ENCODE results near the gene FSD1.

The FSD1 gene

DNA sequence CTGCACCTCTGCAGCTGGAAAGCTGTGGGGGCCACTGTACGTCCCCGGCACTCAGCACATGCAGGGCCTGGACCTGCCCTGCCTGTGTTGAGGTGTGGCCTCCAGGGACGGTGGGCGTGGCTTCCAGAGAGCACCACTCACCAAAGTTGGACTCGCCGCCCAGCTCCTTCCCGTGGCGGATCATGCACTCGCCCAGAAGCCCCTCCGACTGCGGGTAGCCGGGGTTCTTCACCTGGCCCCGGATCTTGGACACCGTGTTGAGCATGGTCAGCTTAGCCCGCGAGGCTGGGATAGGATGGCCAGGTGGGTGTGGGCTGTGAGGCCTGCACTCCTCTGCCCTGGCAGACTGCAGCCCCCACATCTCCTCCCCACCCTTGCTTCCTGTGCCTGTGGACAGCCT lies 60.9 kb downstream of the FSD1 start:
- no peak for DNase-seq (ENCODE audit: low read depth)

DNA sequence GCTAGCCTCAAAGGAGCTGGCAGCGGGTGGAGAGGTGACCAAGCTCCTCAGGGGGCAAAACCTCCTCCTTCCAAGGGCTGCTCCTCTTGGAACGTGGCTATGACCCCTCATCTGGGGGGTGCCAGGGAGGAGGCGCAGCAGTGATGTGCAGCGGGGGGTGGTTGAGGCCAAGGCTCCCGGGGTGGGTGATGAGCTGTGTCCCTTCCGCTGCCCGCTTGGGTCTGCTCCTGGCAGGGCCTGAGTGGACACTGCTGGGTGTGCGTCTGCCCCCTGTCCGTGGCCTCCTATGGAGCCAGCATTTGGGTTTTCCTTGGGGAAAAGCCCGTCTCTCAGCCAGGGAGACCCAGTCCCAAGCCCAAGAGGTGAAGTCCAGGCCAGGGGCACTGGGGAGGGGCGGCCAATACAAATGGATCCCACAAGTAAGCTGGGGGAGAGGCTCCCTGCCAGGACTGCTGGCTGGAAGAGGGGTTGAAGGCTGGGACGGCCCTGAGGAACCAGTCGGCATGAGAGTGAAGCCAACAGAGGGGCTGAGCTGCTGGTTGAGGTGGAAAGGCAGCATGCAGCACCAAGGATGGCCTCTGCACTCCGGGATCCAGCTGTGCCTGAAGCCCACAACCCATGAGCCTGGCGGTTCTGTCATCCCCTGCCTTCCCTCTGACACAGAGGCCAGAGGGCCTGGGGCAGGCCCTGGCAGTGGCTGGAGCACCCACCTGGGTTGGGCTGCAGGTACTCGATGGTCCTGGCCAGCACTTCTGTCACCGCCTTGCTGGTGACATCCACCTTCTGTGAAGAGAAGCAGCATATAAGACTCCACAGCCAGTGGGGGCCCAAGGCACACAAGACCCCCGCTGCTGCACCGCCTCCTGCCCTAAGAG lies 61.6 kb downstream of the FSD1 start:
- DNase-seq (ENCODE audit: low read depth): no peak

DNA sequence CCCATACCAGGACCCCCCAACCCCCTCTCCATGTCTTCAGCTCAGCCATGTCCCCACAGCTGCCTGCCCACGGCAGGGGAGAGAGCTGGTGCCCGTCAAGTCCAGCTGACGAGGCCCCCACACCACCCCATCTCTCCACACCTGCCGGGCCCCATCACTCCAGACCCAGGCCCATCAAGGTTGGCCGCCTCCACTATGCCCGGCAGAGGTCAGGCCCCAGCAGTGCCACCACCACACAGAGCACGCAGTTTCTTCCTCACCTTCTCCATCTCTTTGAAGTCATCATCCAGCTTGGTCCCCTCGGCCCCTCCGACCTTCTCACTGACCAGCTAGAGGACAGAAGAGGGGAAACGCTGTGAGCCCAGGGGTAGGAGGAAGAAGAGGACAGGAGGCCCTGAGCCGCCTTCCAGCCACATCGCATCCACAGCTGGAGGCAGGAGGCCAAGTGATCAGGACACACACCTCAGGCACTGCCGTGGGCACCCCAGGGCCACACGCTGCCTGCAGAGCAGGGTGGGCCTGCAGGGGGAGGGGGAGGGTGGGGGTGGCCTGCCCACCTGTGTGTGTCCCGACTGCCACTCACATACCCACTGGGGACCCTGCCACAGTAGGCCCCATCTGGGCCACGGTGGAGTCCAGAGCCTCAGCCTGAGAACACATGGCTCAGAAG lies 62.4 kb downstream of the FSD1 start:
- no peak for DNase-seq (ENCODE audit: low read depth)

DNA sequence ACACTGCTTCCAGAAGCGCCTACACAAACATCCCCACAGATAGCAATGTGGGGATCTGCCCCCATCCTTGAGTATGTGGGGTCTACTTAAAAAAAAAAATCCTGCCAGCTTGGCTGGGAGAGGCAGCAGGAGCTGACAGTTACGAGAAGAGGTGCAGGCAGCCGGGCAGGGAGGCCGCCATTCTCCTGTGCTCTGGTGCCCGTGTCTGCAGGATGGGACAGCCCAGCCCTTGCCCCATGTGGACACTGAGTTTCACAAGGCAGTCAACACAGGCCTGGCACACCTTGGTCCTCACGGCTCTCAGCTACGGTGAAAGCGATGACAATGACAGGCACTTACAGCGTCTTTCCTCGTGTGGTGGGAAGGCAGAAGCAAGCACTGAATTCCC lies 62.9 kb downstream of the FSD1 start:
- DNase-seq (ENCODE audit: low read depth): no peak

DNA sequence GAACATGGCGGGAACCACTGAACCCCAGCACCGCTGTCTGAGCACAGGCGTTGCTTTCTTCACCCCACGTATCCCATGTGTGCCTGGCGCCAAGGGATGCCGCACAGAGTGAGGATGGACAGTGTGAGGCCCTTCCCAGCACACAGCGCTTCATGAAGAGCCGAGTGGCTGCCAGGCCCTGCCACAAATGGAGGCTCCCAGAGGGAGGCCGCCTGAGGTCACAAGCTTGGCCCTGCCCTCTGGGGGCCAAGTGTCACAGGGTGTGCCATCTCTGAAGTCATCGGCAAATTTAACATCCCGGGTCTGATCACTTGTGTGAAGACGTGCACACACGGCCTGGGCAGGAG lies 63.4 kb downstream of the FSD1 start:
- DNase-seq (ENCODE audit: low read depth): no peak

DNA sequence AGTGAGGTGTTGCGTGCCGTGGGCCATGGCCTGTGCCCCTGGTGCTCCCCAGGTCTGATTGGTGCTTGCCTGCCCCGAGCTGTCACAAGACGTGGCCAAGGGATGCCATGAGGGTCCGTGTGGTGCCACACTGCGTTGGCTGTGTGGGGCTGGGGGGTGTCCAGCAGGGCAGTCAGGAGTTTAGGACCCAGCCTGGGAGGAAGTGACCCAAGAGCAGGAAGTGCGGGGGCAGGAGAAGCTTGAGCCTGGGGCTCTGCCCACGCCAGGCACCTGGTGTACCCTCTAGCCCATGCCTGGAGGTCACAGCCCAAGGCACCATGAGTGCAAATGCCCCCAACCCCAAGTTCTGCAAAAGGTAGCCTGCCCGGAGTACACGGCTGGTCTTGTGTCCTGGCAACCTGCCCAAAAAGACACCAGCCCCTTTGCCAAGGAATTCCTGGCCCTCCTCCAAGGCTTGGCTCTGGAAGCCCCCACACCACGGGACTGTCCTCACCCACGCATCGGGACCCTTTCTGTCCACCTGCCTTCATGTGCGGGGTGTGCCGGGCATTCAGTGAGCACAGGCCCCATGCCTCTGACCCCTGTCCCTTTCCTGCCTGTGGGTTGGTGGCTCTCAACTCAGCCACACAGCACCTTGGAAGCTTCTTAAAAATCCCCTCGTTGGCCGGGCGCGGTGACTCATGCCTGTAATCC lies 63.9 kb downstream of the FSD1 start:
- peak; percentile 56 for DNase-seq (ENCODE audit: low read depth)

DNA sequence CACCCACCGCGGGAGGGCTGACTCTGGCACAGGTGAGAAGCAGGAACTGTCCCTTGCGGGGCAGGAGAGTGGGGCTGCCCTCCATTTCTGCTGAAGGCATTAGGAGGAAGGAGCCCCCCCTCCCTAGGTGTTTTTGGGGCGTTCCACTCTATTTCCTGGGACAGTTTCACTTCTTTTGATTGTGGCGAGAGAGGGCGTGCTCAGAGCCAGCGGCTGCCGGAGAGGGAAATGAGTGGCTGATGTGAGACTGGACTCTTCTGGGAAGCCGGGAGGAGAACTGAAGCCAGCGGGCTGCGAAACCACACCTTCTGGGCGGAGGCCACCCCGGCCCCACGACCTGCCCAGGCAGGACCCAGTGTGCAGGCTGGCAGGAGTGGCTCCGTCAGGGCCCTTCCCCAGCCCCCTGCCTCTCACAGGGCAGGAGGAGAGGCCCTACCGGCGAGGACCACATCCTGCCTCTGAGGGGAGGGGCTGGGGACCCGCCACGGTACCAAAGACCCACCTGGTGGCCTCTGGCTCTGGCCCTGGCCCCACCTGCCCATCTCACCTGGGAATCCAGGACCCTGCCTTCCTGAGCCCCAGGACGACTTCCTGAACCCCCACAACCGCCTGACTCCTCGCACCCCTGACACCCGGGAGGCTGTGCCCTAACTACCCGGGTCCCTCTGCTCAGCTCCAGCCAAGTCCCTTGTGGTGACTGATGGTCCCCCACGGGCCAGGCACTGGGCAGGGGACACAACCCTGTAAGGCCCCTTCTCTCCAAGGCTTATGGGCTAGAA lies 64.9 kb downstream of the FSD1 start:
- peak; percentile 34 for DNase-seq (ENCODE audit: low read depth)

DNA sequence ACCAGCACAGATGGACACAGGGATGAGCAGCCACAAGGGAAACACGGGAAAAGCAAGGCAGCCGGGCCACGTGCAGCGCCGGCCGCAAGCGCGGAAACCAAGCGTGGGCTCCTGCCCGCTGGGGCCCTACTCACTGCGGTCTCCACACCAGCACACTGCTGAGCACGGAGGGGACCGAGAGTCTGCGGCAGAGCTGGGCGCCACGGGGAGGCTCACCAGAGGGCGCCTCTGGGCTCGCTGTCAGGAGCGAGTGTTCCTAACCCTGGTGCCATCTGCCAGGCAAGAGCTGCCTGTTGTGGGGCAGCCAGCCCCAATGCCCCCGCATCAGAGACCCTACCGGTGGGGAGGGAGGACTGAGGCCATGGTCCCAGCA lies 65.5 kb downstream of the FSD1 start:
- no peak for DNase-seq (ENCODE audit: low read depth)

DNA sequence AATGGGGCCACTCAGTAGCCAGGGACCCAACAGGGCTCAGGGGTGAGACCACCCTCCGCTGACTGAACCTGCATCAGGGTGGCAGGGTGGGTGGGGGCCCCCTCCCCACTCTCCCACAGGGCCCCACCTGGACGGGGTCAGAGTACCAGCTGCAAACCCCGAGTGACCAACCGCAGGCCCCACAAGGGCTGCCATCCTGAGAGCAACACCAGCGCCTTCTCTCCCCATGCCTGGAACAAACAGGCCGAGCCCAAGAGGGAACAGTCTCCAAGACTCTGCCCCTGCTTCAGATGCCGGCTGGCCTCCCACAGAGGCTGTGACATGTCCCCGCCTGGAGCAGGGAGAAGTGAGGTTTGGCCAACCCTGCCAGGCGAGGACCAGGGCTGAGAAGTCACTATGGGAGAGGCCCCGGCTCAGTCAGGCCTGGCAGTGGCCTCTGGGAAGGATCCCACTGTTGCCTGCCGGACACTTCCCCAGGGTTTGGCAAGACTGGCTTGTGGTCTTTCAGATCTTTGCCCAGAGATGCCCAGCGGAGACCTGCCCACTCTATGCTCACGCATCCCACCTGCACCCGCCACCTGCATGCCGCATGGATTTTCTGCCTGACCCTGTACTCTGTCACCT lies 66.1 kb downstream of the FSD1 start:
- DNase-seq (ENCODE audit: low read depth): no peak

DNA sequence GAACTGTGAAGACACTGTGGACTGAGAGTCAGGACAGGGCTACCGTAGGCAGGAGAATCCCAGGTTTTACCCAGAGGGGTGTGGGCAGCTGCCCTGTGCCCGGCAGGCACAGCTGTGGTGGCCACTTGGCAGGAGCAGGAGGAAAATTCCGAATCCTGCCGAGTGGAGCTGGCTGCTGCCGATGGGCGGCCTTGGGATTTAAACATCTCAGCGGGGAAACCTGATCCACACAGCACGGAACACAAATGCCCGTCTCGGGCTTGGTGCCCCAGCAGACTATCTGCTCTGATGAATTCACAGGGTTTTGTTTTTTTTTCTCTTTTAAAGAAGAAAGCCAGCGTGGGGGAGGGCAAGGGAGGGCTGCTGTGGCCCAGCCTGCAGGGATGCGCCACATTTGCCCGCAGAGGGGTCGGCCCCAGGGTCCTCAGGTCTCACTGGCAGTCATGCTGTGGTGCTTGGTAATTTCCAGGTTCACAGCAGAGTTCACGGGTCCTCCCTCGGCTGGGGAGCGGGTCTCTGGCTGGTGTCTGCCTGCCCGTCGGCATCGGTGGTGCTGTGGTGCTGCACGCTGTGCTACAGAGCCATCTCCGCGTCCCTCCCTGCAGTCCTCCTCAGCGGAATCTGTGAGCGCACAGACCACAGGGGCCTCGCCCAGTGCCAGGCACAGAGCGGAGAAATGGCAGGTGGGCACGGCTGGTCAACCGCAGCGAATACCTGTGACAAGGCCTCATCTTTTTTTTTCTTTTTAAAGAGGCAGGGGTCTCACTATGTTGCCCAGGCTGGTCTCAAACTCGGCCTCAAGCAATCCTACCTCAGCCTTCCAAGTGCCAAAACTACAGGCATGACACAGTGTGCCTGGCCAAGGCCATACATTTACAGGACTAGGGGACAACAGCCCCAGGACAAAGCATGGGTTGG lies 67.1 kb downstream of the FSD1 start:
- no peak for DNase-seq (ENCODE audit: low read depth)

DNA sequence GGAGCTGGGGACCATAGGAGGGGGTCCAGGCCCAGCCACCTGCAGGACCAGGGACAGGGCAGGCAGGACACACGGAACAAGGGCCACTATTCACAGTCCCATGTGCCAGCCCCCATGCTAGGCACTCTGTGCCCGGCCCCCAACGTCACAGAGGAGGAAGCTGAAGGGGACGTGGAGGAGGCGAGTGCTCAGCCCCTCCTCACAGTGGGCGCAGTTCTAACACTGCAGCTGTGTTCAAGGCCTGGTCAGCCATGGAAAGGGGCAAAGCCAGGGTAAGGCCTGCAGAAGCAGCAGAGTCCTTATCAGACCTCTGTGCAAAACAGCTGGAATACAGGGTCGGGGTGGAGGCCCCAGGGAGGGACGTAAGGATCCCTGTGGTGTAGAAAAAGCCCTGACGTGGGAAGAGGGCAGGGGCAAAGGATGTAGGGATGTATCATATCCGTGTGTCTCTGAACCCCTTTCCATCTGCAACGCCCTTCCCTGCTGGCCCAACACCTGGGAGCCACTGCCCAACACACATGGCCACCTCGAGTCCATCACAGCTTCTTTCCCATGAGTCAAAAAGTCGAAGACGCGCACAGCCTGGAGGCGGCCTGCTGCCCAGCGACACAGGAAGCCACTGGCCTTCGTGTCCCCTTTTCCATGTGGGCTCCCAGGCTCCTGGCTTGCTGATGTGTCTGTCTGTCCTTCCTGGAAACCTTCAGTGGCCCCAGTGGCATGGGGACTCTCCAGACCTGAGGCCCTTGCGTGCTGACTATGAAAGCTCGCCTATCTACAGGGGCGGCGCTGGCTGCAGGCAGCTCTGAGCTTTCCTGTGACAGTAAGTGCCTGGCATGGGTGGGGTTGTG lies 68.0 kb downstream of the FSD1 start:
- no peak for DNase-seq (ENCODE audit: low read depth)

DNA sequence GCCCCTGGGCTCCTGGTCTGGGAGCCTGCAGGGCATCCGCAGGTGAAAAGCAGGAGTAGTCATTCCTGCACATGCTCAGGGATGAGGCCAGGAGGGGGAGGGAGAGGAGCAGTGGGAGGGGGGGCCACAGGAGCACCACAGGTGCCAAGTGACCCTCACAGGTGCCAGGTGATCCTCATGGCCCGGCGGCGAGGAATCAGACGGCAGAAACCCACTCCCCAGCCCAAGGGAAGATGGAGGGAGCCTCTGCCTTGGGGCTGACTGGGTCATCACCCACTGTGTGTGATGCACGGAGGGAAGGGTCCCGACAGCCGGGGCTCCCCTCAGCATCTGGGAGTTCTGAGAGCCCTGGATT lies 68.6 kb downstream of the FSD1 start:
- no peak for DNase-seq (ENCODE audit: low read depth)

Data from iris pigment epithelial cell (primary cell).